ENCODE results near the gene LARP7.

Gene LARP7

DNA sequence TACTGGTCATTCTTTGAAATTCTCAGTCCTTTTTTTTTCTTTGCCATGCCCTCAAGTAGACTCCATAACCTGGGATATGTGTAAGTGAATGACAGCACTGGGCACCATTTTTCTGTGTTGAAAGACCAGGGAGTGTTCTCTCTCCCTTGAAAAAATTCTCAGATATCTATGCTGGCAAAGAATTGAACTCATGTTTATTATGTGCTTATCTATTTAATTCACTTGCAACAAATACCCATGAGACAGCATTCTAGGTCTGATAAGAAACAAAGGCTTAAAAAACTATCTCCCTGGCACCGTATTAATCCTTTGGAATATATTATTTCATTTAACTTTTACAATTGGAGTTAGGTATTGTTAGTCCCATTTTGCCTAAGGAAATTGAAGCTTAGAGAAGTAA is 36.7 kb downstream of the LARP7 start:
- DNase-seq (ENCODE audit: low spot score): no peak
- TF ChIP-seq, protein P1, sequence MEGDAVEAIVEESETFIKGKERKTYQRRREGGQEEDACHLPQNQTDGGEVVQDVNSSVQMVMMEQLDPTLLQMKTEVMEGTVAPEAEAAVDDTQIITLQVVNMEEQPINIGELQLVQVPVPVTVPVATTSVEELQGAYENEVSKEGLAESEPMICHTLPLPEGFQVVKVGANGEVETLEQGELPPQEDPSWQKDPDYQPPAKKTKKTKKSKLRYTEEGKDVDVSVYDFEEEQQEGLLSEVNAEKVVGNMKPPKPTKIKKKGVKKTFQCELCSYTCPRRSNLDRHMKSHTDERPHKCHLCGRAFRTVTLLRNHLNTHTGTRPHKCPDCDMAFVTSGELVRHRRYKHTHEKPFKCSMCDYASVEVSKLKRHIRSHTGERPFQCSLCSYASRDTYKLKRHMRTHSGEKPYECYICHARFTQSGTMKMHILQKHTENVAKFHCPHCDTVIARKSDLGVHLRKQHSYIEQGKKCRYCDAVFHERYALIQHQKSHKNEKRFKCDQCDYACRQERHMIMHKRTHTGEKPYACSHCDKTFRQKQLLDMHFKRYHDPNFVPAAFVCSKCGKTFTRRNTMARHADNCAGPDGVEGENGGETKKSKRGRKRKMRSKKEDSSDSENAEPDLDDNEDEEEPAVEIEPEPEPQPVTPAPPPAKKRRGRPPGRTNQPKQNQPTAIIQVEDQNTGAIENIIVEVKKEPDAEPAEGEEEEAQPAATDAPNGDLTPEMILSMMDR (IDR thresholded peaks at IDR 0.05; ENCODE audit: borderline replicate concordance, control extremely low read depth, extremely low read depth, insufficient read depth, missing control alignments): no peak
- in situ Hi-C loops (cut with MboI; ENCODE audit: low sequenced_read_pairs, unreplicated experiment): no loop called here

DNA sequence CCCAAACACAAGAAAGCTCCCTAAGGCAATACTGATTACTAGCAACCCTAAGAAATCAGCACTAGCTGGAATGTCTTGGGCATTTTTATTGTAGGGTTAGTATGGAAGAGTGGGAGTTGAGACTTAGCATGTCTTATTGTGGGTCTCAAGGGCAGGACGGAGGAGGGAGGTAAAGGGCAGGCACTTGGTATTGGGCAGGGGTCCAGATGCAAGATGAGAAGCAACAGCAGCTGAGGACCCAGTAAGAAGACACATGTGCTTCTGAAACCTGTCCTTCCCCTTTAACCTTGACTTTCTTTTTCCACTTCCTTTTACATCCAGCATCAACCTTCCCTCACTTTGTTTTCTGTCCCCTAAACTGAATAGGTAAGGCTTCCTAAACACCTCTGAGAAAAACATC is 37.4 kb downstream of the LARP7 start:
- TF ChIP-seq, protein P1 (IDR thresholded peaks at IDR 0.05; ENCODE audit: borderline replicate concordance, control extremely low read depth, extremely low read depth, insufficient read depth, missing control alignments): no peak
- in situ Hi-C loops (cut with MboI; ENCODE audit: low sequenced_read_pairs, unreplicated experiment): no loop called here

DNA sequence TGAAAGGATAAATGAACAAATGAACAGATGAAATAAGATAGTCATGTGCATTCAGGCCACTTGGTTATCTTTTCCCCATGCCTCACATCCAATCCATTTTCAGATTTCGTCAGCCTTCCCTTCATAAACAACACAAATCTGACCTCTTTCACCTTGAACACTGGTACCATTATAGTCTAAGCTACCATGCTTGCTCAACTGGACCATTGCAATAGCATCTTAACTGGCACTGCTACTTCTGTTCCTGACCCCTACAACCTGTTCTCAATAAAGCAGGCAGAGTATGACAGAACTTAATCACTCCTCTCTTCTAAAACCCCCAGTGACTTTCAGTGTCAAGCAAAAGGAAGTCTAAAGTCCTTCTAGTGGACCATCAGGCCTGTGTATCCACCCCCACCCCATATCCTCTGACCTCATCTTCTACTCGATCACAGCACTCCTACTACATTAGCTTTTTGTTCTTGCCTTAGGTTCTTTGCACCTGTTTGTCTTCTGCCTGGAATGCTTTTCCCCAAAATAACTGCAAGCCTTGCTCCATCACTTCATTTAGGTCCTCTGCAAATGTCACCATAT is 40.7 kb downstream of the LARP7 start:
- TF ChIP-seq, protein P1 (IDR thresholded peaks at IDR 0.05; ENCODE audit: borderline replicate concordance, control extremely low read depth, extremely low read depth, insufficient read depth, missing control alignments): no peak
- no peak for DNase-seq (ENCODE audit: low spot score)
- in situ Hi-C loops (cut with MboI; ENCODE audit: low sequenced_read_pairs, unreplicated experiment): no loop called here

More for the DNA sequence above, 37.4 kb downstream of the LARP7 start:
- DNase-seq (ENCODE audit: low spot score): no peak

DNA sequence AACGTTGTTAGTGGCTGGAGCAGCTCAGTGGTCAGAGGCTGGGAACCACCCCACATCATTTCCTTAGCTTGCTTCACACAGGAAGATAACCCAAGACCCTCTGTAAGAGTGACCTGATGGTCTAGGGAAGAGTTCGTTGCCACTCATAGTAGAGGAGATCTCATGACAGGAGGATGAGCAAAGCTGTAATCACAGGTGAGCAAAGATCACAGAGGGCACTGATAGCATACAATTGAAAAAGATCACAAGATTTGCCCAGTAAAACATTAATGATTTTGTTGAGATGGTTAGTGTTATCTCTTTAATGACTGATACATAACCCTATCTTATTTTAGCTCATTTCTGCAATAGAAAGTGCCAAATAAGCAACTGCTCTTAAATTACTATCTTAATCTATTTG is 44.1 kb downstream of the LARP7 start:
- in situ Hi-C loops (cut with MboI; ENCODE audit: low sequenced_read_pairs, unreplicated experiment): no loop called here
- DNase-seq (ENCODE audit: low spot score): no peak
- TF ChIP-seq, protein P1 (IDR thresholded peaks at IDR 0.05; ENCODE audit: borderline replicate concordance, control extremely low read depth, extremely low read depth, insufficient read depth, missing control alignments): no peak

DNA sequence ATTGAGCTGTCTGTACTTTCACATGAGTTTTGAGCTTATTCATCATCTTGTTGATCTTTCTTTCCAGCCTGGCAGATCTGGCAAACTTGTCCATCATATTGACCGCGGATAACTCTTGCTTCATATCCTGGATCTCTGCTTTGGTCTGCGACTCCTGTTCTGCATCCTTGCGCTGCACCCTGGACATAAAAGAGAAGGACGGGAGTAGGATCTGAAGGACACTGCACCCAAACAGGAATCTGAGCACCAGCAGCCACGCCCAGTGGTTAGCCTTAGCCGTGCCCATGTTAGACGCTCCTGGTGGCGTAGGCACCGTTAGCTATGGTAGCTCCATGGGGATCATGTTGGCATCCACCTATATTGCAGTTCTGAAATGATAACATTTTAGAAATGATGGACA is 56.6 kb downstream of the LARP7 start:
- DNase-seq (ENCODE audit: low spot score): no peak
- in situ Hi-C loops (cut with MboI; ENCODE audit: low sequenced_read_pairs, unreplicated experiment): no loop called here
- TF ChIP-seq, protein P1 (IDR thresholded peaks at IDR 0.05; ENCODE audit: borderline replicate concordance, control extremely low read depth, extremely low read depth, insufficient read depth, missing control alignments): no peak

DNA sequence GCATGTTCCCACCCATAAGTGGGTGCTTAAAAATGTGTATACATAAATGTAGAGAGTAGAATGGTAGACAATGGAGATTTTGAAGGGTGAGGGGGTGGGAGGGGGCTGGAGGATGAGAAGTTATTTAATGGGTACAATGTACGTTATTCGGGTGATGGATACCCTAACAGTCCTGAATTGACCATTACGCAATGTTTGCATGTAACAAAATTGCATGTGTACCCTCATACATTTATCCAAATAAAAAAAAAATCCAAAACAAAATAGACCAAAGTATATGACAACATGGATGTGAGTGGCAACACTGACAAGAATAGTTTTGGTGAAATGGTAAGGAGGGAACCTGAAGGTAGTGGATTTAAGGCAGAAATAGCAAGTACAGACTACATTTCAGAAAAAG is 63.7 kb downstream of the LARP7 start:
- TF ChIP-seq, protein P1 (IDR thresholded peaks at IDR 0.05; ENCODE audit: borderline replicate concordance, control extremely low read depth, extremely low read depth, insufficient read depth, missing control alignments): no peak
- in situ Hi-C loops (cut with MboI; ENCODE audit: low sequenced_read_pairs, unreplicated experiment): no loop called here

More for the DNA sequence above, 63.7 kb downstream of the LARP7 start:
- no peak for DNase-seq (ENCODE audit: low spot score)

All from GM13976 (cell line).